H9 (cell line): ENCODE results near the gene MED13L. TPM values are rescaled to one million over a fixed set of nuclear protein-coding genes. Genes with fewer than 3 reads are reported as not detected.
A peak's percentile ranks its signal among the peaks of the same experiment; 100 is the strongest.

Experiments used
- DNase-seq: peaks from one replicate; pipeline ENCODE4 v3.0.0-alpha.2; 2017
- H2AFZ ChIP-seq: one replicate; pipeline ENCODE4 v1.6.1; 2013; ENCODE audit warnings: mild to moderate bottlenecking, low read length, control low read depth, moderate library complexity
- H2AK5ac ChIP-seq: 2 replicates; pipeline ENCODE4 v1.6.1; 2013; ENCODE audit warnings: low read length, control low read depth, mixed read lengths; ENCODE audit not compliant: insufficient read length
- H2BK120ac ChIP-seq: one replicate; pipeline ENCODE4 v1.6.1; 2013; ENCODE audit warnings: low read depth, mild to moderate bottlenecking, low read length, control low read depth, inconsistent platforms; ENCODE audit not compliant: poor library complexity, severe bottlenecking
- H2BK12ac ChIP-seq: 2 replicates; pipeline ENCODE4 v1.6.1; 2013; ENCODE audit warnings: low read length, control low read depth, mixed read lengths, low read depth; ENCODE audit not compliant: insufficient read length
- H2BK15ac ChIP-seq: 2 replicates; pipeline ENCODE4 v1.6.1; 2013; ENCODE audit warnings: low read depth, low read length, control low read depth
- H2BK20ac ChIP-seq: one replicate; pipeline ENCODE4 v1.6.1; 2013; ENCODE audit warnings: low read depth, mild to moderate bottlenecking, low read length, control low read depth, inconsistent platforms; ENCODE audit not compliant: poor library complexity, severe bottlenecking
- H2BK5ac ChIP-seq: 2 replicates; pipeline ENCODE4 v1.6.1; 2013; ENCODE audit warnings: low read length, control low read depth, mixed read lengths; ENCODE audit not compliant: insufficient read length
- H3K14ac ChIP-seq: 2 replicates; pipeline ENCODE4 v1.6.1; 2013; ENCODE audit warnings: low read length, control low read depth; ENCODE audit not compliant: insufficient read depth
- H3K18ac ChIP-seq: 2 replicates; pipeline ENCODE4 v1.6.1; 2013; ENCODE audit warnings: low read depth, mild to moderate bottlenecking, mixed read lengths, low read length, control low read depth; ENCODE audit not compliant: insufficient read length
- H3K23ac ChIP-seq: 2 replicates; pipeline ENCODE4 v1.6.1; 2013; ENCODE audit warnings: low read length, control low read depth, mixed read lengths, low read depth; ENCODE audit not compliant: insufficient read length
- H3K23me2 ChIP-seq: 2 replicates; pipeline ENCODE4 v1.6.1; 2013; ENCODE audit warnings: low read depth, mild to moderate bottlenecking, mixed read lengths, low read length, control low read depth; ENCODE audit not compliant: insufficient read length, poor library complexity, severe bottlenecking
- H3K27ac ChIP-seq: 2 replicates; pipeline ENCODE4 v1.5.1; 2013; ENCODE audit warnings: low read length, control low read depth, mixed read lengths, low read depth; ENCODE audit not compliant: insufficient read length
- H3K27me3 ChIP-seq: 2 replicates; pipeline ENCODE4 v1.6.1; 2013; ENCODE audit warnings: low read length, control low read depth, inconsistent platforms; ENCODE audit not compliant: insufficient read depth
- H3K4ac ChIP-seq: 2 replicates; pipeline ENCODE4 v1.6.1; 2013; ENCODE audit warnings: low read depth, mild to moderate bottlenecking, control low read depth, inconsistent platforms, low read length, moderate library complexity
- H3K4me1 ChIP-seq: 2 replicates; pipeline ENCODE4 v1.6.1; 2013; ENCODE audit warnings: low read length, control low read depth, inconsistent platforms; ENCODE audit not compliant: insufficient read depth
- H3K4me2 ChIP-seq: 2 replicates; pipeline ENCODE4 v1.6.1; 2013; ENCODE audit warnings: low read length, control low read depth, mixed read lengths; ENCODE audit not compliant: insufficient read length, insufficient read depth
- H3K56ac ChIP-seq: 2 replicates; pipeline ENCODE4 v1.6.1; 2013; ENCODE audit warnings: low read depth, mild to moderate bottlenecking, mixed read lengths, low read length, control low read depth; ENCODE audit not compliant: insufficient read length
- H3K79me1 ChIP-seq: 2 replicates; pipeline ENCODE4 v1.6.1; 2013; ENCODE audit warnings: low read depth, mild to moderate bottlenecking, moderate library complexity, low read length, control low read depth, inconsistent platforms; ENCODE audit not compliant: insufficient read depth, poor library complexity, severe bottlenecking
- H3K79me2 ChIP-seq: 2 replicates; pipeline ENCODE4 v1.6.1; 2013; ENCODE audit warnings: low read length, control low read depth, inconsistent platforms; ENCODE audit not compliant: insufficient read depth
- H3K9ac ChIP-seq: 2 replicates; pipeline ENCODE4 v1.6.1; 2013; ENCODE audit warnings: low read length, control low read depth, mixed read lengths; ENCODE audit not compliant: insufficient read length; ENCODE audit errors: extremely low read depth
- H3K9me3 ChIP-seq: one replicate; pipeline ENCODE4 v1.6.1; 2013; ENCODE audit warnings: low read depth, low read length, inconsistent platforms; ENCODE audit not compliant: control insufficient read depth
- H3T11ph ChIP-seq: one replicate; pipeline ENCODE4 v1.6.1; 2013; ENCODE audit warnings: mild to moderate bottlenecking, low read length, control low read depth, inconsistent platforms
- H4K20me1 ChIP-seq: one replicate; pipeline ENCODE4 v1.6.1; 2013; ENCODE audit not compliant: control insufficient read depth, insufficient read length, insufficient read depth
- H4K5ac ChIP-seq: 2 replicates; pipeline ENCODE4 v1.6.1; 2013; ENCODE audit warnings: low read depth, mild to moderate bottlenecking, mixed read lengths, low read length, control low read depth; ENCODE audit not compliant: insufficient read length
- H4K8ac ChIP-seq: replicated peaks from 2 replicates; pipeline ENCODE4 v1.6.1; 2013; ENCODE audit warnings: low read length, control low read depth, mixed read lengths, low read depth; ENCODE audit not compliant: insufficient read length
- H4K91ac ChIP-seq: 2 replicates; pipeline ENCODE4 v1.6.1; 2013; ENCODE audit warnings: low read depth, mild to moderate bottlenecking, moderate library complexity, mixed read lengths, low read length, control low read depth; ENCODE audit not compliant: insufficient read length
- H3K27ac Mint-ChIP-seq, 3 experiments: 2 replicates in 2 of 3; 3 replicates in 1 of 3; pipeline ENCODE4 v1.8.0; 2020 to 2021; ENCODE audit warnings: mixed read lengths in 3 of 3, mild to moderate bottlenecking in 1 of 3, moderate library complexity in 1 of 3
- H3K27me3 Mint-ChIP-seq: 2 replicates; pipeline ENCODE4 v1.8.0; 2021; ENCODE audit warnings: low read depth, mild to moderate bottlenecking, moderate library complexity, mixed read lengths
- H3K36me3 Mint-ChIP-seq, 3 experiments: 2 replicates in 2 of 3; 3 replicates in 1 of 3; pipeline ENCODE4 v1.8.0; 2020 to 2021; ENCODE audit warnings: low read depth in 3 of 3, mixed read lengths in 3 of 3; ENCODE audit not compliant: insufficient read depth in 1 of 3
- H3K4me1 Mint-ChIP-seq, 2 experiments: 2 replicates each; pipeline ENCODE4 v1.8.0; 2020; ENCODE audit warnings: mixed read lengths in 2 of 2
- H3K4me3 Mint-ChIP-seq, 2 experiments: 2 replicates in 1 of 2; 3 replicates in 1 of 2; pipeline ENCODE4 v1.8.0; 2020 to 2021; ENCODE audit warnings: mild to moderate bottlenecking in 2 of 2, mixed read lengths in 2 of 2, moderate library complexity in 1 of 2
- H3K9me3 Mint-ChIP-seq, 2 experiments: 2 replicates in 1 of 2; 3 replicates in 1 of 2; pipeline ENCODE4 v1.8.0; 2020; ENCODE audit warnings: mild to moderate bottlenecking in 2 of 2, mixed read lengths in 2 of 2, moderate library complexity in 1 of 2
- CTCF ChIP-seq: fragments of 200-600 bp; sonication (generic); conservative IDR thresholded peaks from 3 replicates; pipeline ENCODE4 v1.8.0; 2021; ENCODE audit warnings: antibody characterized with exemption, mild to moderate bottlenecking
- WGBS: extraction: QIAGEN DNeasy Blood & Tissue Kit; methylation state at CpG from one replicate; pipeline ENCODE4 v1.1.7; 2013; ENCODE audit warnings: missing lambda C conversion rate, low lambda C conversion rate, mixed read lengths; ENCODE audit not compliant: insufficient read length; ENCODE audit errors: extremely low coverage; 5-methylcytosine and 5-hydroxymethylcytosine counted together
- total RNA-seq: library from RNA; stranded (reverse); gene quantifications from 2 replicates; pipeline ENCODE4 v1.2.1, GENCODE V29; 2021

MED13L gene
- total RNA-seq, 1 experiment from 2014 or later: 52.4 TPM

GRCh38 chr12:116087399-116087798, 190.1 kb downstream of the MED13L start:
- WGBS: no CpG with 5 or more reads among the region's 3 CpGs
- no peaks in the 10 kb centered on the region; the same call in 1 of the 2 replicates for H3K79me2 ChIP-seq
- no peak overlapping the region for H3K56ac ChIP-seq

More at GRCh38 chr12:116087399-116087798, 190.1 kb downstream of the MED13L start:
- no peaks in the 10 kb centered on the region for H3K27me3 ChIP-seq
- no peak overlapping the region for H2BK5ac ChIP-seq
- Mint-ChIP-seq H3K27ac (peak overlapping the region in 2 of 3 experiments; percentile 1 to 5; a peak in 1 of 7 replicates), H3K36me3 (no peaks in the 10 kb centered on the region), H3K9me3 (no peaks in the 10 kb centered on the region), H3K4me3 (no peak overlapping the region), H3K27me3 (no peaks in the 10 kb centered on the region), H3K4me1 (peaks cover 18 to 21% of the 10 kb centered on the region in 2 experiments)
- H3K4me2 ChIP-seq: no peak overlapping the region
- H4K91ac ChIP-seq: no peak overlapping the region
- no peak overlapping the region for H4K8ac ChIP-seq
- no peak overlapping the region for H2BK12ac ChIP-seq
- no peak overlapping the region for H2AFZ ChIP-seq
- no peak overlapping the region for H2BK20ac ChIP-seq
- H3K9ac ChIP-seq: no peak overlapping the region
- no peak for DNase-seq
- H3K79me1 ChIP-seq: no peaks in the 10 kb centered on the region
- H4K20me1 ChIP-seq: no peaks in the 10 kb centered on the region
- H3K27ac ChIP-seq: no peak overlapping the region
- no peak overlapping the region for H2BK120ac ChIP-seq
- no peaks in the 10 kb centered on the region for H3K4me1 ChIP-seq
- H3K9me3 ChIP-seq: no peaks in the 10 kb centered on the region
- H3K4ac ChIP-seq: no peak overlapping the region
- H3K14ac ChIP-seq: no peak overlapping the region
- no peak overlapping the region for H3K18ac ChIP-seq
- no peak for TF ChIP-seq CTCF
- H3K23ac ChIP-seq: no peak overlapping the region
- no peak overlapping the region for H3T11ph ChIP-seq
- H4K5ac ChIP-seq: no peak overlapping the region
- no peak overlapping the region for H2BK15ac ChIP-seq
- no peaks in the 10 kb centered on the region for H3K23me2 ChIP-seq
- H2AK5ac ChIP-seq: no peak overlapping the region
